CD4-positive, alpha-beta T cell treated with Interleukin-1 beta for 1 hour (primary cell): ENCODE data around the gene ZNF521.
A peak's percentile ranks its signal among the peaks of the same experiment; 100 is the strongest.

Source experiments
- DNase-seq, 2 donors: peaks; one replicate each; pipeline ENCODE4 v3.0.0-alpha.2; 2020 to 2022

ZNF521 gene

DNA sequence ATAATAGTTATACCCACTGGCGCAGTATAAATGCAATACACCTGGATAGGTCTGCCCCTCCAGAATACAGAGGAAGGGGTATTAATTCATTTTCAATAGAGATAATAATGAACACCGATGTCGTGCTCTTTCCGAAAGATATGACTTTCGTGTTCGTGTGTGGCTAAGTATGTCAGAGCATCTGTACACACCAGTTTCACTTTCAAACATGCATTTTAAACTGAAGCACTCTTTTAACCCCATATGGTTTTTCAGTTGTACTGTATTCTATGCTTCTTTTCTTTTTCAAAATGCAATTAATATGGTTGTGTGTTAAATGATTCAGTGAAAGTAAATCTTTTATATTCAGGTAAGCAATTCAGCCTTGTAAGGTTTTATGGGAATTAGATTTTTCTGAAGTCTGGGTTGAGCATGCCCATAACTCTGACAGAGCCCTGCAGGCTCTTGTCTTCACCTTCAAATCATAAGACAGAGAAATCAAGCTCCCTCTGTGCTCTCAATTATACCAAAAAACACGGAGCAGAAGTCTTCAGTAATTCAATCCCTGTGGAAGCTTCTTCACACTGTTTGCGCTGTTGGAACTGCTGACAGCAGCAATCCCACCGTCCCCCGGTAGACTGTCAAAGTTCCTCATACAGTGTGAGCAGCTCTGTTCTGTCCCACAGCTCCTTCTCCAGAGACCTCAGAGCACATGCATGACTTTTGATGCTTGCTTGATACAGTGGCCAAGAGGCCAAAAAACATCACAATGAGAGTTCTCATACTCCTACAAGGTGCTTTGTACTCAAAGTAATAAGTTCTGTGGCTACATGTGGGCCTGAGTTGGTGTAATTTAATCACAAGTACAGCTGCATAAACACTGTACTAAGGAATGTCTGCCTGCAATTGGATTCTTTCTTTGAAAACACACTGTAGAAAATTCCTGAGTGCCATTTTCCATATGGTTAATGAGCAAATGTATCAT, 186.8 kb downstream of the ZNF521 start:
- DNase-seq = peak in 1 of 2 donors; percentile 2

DNA sequence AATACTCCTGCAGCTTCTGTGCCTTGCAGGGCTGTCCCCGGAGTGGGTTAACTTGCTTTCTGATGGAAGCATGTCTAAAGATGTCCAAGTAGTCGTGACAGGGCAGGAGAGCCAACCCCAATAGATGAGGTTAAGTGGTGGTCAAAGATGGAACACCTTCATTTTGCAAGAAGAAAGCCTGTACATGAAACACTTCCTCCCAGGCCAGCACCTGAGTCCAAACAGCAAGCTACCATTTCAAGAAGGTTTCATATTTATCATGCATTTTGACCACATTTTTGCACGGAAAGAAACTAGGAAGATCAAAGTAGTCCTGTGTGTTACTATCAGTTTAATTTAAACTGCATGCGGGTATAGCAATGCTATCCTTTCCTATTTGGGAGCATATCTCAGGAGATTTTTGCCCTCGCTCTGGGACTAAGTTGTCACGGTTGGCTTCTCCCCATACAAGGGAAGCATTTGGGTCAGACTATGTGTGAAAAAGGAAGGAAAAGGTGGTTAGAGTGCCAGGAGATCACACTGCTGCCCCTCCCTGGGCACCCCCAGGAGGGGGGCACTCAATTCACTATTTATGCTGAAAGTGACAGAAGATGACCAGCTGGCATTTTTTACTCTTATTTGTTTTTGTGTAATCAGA, 187.6 kb downstream of the ZNF521 start:
- DNase-seq = no peak

DNA sequence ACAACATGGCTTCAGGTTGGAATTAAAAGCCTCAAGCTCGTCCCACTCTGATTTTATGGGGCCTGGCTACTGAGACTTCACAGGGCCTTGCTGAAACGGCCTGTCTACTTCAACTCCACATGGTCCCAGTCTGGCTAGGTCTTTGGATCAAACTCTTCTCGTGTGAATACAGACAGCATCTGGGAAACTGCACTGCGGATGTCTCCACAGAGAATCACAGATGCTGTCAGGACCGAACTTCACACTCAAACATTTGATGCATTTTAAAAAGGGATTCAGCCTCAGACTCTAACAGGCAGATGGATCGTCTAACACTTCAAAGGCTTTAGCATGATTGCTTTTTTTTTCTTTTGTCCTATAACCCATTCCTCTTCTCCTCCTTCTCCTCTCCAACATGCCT, 198.5 kb downstream of the ZNF521 start:
- DNase-seq = no peak

DNA sequence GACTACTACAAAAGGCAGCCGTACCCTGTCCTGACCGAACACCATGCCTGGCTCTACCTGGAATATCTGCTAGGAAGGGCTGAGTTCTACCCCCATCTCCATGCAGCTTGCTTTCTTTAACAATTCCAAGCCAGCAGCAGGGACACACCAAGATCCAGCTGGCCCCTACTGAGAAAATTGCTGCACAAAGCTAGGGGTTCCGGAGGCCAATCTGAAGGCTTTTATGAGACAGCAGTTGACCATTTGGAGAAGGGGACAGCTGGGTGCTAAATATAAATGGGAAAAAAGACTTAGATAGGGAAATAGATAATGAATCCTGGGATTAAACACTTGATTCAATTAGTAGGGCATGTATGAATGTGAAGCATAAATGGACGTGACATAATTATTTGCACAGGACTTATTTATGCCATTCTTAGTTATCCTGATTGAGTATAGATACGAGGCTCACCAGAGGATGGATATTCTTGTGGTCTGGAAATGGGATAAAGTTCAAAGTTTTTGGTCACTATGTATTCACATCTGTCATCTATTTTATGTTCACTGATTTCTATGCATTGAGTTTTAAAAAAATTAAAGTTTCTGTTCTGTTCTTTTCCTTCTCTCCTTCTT, 204.0 kb downstream of the ZNF521 start:
- no peak for DNase-seq

DNA sequence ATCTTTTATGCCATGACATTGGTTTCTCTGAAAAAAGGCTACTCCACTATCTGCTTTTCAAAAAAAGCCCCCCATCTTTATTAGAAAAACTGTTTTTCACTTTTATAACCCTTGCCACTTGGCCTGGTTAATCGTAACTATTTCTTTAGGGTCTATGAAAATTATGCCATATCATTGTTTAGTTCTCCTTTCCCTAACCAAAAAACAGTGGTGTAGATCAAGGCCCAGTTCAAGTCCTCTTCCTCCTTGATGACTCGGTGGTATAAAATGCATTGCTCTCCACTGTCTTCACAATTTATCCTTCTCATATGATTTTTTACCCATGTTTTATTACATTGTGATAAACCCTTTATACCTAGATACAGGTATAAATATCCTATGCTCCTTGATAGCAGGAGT, 205.5 kb downstream of the ZNF521 start:
- no peak for DNase-seq

DNA sequence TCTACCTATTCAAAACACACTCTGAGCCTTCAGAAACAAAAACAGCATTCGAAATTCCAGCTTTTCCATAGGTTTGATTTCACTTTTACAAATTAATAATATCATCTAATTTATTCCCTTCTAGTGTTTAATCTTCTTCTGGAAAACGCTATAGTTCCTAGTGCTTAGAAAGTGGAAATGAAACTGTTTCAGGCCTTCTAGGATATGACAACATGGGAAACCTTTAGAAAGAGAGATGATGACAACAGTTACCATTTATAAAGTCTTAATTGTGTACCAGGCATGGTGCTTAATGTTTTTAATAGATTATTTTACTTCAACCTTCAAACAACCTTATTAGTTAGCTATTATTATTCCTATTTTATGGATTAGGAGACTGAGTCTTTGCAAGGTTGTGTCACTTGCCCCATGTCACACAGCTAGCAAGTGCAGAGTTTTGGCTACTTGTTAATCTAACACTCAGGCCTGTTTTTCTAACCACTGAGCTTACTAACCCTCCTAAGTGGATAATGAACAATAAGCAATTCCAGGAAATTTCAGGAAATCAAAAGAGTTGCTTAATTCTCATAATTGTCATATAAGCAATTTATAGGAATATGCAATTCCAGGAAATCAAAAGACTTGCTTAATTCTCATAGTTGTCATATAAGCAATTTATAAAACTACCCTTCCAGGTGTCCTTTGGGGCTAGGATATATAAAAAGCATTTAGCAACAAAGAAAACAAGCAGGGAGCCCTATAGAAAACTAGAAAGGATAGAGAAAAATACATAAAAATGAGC, 206.0 kb downstream of the ZNF521 start:
- DNase-seq = no peak

DNA sequence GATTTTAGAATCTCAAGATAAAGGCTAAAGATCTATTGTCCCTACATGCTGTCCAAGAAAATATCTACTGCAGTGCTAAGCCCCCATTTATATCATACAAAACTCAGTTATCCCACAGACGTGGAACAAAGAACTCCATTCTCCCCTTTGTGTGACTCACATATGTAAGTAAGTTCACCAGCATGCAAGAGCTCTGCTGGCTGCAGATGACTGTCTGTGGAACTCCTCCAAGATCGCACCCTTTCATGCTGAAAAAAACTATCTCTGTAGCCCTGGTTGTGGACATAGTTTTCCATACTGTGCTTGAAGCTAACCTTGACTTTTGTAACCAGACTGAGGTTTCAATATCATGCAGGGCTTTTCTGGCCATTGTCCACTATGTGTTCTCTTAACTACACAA, 207.1 kb downstream of the ZNF521 start:
- DNase-seq = no peak

DNA sequence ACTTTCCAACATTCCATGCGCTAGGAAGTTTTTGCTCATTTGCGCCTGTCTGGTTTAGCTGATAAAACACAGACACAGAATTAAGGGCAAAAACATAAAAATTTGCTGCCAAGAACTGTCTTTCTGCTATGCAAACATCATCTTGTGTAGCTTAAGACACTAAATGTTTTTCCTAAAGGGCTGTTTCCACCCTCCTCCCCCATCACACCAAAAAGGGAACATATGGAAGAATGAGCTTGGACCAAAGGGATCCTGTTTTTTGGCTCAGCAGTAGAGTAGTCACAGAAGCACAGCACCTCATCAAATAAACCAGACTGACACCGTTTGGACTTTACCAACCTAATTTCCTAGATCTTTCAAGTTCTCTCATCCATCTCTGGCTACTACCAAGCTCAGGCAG, 210.1 kb downstream of the ZNF521 start:
- no peak for DNase-seq

DNA sequence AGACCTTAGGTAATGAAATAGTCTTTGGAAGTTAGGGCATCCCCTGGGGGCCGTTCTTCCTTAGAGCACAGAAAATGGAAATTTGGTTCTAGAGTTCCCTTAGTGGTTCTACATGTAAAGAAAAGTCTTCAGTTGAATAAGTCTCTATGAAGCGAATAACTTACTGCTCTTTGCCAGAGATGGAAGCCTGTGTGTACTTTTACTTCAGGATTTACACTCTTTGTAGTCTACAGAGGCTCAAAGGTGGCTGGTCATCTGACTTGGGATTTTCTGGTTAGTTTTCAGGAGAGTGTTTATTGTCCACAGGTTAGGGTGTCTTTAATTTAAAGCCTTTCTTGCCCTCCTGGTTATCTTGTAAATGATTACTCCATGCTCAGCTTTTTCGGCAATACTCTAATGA, 210.6 kb downstream of the ZNF521 start:
- no peak for DNase-seq

DNA sequence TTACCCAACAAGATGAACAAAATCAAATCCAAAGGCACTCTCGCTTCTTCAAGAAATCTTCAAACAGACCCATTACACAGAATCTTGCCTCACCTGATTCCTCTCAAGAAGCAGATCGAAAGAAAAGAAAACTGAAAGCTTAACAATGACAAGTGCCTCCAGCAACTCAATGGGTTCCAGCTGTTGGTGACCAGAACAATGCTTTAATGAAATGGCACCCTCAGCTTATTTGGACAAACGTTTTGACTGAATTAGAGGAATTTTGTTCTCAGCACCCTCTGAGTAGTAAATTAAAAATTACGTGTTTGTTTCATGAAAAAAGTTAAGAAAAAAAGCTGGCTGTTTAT, 211.0 kb downstream of the ZNF521 start:
- no peak for DNase-seq

DNA sequence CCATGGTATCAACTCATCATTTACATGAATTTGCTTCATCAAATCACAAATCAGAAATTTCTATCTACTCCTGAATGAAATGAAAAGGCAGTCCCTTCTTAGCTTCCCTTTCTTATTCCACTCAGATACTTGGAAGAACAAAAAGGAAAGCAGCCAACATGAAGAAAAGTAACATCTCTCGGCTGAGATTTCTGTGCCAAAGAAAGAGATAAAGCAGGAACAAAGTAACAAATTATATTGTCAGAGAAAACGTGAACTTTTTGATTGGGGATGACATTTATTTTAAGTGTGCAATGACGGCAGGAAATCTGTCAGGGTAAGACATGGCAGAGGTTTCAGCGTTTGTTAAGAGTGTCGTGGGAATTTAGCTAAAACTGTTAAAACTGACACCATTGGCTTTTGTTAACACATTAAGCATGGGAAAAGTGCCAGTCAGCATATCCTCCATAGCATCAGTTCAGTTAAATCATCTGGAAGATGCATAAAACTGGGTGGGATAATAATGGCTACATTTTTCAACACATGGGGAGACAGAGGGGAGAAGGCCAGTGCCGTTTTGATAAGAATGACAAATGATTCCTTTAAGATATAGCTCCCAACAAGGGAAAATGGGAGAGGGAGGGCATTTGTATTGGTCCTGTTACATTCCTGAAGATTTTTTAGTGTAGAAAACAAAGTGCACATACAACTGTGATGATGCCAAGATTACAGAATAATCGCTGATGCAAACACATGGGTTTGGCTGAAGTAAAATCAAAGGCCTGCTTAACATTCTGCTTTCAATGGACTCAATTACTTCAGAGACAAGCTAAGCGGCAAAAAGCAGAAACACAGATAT, 211.6 kb downstream of the ZNF521 start:
- DNase-seq = no peak

DNA sequence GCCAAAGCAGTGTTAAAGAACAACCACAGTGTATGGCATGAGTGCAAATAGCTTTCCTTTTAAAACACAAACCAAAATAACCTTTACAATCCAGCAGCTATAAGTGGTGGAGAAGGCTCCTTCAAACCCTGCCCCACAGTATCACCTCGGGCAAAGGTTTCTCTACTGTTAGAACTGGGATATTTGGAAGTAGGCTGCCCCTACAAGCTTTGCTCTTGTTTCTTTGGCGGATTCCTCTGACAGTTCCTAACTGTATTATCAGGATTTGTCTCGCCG, 214.8 kb downstream of the ZNF521 start:
- DNase-seq = no peak

DNA sequence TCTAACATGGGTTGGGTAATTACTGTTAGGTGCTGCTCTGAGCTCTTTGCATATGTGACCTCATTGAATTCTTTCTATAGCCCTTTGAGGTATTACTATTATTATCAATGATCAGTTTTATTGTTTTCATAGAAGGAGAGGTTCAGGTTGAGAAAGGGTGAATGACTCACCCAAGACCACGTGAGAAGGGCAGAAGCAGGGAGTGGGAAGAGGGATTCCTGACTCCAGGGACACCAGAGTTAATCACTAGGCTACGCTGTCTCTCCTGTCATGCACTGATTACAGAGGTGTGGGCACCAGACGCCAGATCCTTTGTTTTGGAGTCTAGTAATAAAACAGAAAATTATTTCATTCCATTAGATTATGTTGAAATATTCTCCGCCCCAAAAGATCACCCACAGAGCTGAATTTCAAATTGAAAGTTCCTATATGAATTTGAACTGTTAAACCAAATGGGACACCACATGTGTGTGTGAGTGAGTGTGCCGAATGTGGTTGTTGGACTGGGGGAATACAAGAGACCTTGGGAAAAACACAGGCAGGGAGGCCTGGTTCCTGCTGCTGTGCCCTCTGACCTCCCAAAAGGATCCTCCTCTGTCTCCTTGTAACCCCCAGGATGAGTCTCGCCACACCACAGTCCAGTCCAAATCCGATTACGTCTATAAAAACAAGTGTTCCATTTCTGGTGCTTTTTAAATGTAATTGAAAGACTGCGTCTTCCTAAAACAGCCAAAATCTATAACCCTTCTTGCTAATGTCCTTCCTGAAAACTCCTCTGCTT, 215.4 kb downstream of the ZNF521 start:
- DNase-seq = no peak

DNA sequence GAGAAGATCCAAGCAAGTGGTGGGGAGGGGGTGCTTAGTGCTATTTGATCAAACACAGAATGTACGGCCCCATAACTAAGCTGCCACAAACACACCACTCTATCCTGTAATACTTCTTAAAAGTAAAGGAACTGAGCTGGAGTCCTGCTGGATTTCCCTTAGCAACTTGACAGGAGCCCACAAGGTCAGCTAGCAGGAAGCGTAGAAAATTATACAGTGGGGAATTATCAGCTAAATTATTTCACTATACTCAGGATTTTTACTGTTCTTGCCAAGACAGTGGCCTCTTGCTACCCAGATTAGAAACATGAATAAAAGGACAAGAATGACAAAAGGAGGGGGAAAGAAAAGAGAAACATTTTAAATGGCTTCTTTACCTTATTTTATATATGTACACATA, 217.1 kb downstream of the ZNF521 start:
- no peak for DNase-seq

DNA sequence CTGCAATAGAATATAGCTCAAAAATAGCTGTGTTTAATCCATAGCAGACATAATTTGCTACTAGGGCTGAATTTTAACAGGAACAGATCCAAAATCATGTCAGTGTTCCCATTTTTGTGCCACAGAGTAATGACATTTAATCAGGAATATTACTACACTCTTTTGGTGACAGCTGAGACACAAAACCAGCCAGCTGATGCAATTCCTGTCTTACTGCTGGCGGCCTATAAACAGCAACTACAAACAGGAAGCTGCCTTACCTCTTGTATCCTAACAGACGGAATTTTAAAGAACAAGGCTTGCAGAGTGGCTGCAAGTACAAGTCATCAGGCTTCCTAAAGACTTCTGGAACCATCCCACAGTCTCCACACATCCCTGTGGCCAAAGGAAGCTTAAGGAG, 218.1 kb downstream of the ZNF521 start:
- no peak for DNase-seq

DNA sequence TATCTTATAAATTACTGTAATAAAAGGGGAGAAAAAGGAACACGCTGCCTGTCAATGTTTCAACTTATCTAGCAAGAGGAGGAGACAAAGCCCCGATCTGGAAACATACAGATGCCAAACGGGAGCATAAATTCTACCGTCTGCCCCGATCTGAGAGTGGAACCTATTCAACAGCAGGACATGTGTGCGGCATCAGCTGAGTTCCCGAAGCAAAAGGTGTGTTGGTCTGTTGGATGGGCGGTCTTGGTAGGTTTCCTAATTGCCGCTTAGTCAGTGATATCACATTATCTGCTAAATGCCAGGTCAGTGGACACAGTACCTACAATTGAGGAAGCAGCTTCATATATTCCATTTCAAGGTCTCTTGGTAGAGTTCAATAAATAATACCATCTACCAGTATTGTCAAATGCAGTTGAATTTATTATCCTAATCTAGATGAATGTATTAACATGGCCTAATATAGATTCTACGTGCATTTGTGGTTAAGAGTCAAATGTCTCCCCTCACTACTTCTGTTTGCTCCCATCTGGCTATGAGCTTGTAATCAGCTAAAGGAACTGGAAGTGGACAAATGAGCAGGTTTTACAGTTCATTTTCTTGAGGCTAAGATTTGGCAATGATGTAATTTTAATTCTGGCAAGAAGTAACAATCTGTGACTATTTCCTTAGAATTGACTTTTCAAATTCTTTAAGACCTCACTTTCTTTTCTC, 219.0 kb downstream of the ZNF521 start:
- no peak for DNase-seq

DNA sequence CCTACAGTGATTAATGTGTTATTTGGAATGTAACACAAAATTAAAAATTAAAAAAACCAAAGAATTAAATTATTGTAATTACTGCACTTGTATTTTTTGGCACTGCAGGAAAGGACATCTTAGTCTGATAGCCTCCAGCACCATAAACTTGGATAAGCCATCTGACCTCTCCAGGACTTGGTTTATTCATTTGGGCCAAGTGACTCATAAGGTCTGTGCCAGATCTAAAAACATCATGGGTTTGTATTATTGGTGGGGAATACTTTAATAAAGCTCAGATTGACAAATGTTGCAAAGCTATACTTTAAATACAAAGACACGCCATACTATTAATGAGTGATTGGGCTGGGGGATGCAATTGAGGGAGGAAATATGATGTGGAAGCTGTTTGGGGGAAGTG, 225.2 kb downstream of the ZNF521 start:
- DNase-seq = no peak

DNA sequence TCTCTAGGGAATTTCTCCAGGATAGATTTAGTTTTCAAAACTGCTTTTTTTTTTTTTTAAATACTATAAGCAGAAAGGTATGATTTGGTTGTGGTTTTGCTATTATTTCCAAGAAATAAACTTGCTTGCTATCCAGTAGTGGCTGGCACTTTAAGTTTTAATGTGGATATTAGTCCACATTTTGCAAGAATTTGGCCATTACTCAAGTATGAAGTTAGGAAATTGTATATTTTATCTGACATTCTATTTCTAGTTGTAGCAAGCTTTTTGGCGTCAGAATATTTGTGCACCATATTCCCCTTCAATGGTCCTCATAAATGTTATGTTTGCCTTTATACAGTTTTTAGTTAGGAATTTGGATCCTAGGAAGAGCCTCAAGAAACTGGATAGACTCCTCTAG, 226.3 kb downstream of the ZNF521 start:
- DNase-seq = no peak

DNA sequence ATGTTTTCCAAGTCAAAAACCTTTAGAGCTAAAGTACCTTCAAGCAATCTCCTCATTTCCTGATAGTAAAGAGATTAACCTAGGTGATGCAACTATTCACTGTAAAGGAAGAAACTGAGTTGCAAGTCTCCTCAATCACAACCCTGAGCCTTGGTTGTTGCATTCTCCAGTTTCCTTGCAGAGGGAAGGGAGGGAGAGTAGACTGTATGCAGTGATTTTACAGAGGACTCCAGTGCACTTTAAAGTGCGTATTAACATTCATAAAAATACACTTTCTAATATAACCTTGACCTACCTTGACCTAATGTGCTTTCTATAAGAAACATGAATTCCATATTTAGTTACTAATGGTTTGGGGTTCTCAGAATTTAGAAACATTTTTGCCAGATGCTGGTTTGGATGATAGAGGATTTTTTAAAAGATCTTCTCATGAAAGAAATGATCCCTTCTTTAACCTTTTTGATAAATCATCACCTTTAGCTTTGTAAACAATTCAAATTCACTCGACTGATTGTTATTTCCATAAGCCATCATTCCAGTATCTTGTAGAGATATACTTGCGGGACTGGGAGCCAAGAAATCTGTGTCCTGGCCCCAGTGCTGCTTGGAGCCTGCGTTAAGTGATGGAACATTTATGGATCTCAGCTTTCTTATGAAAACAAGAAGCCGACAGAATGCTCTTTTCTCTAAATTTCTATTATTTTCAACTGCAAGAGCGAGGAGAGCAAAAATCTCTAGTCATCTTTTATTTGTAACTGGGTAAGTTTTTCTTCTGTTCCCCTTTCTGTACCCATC, 228.3 kb downstream of the ZNF521 start:
- DNase-seq = no peak

DNA sequence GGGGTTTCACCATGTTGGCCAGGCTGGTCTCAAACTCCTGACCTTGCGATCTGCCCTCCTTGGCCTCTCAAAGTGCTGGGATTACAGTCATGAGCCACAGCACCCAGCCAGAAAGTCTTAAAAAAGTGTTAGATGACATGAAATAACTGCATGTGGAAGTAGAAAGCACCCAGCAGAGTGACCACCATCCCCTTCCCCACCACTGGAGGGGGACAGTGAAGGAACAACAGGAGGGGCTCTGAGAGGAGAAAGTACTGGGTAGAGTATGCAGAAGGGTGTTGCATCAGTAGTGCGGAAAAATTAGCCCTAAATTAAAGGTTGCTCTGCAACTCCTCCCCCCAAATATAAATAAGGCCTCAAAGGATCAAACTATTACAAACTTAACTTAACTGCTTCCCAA, 230.5 kb downstream of the ZNF521 start:
- no peak for DNase-seq
